ENCODE data around the gene CA11. TPM values are rescaled to one million over a fixed set of nuclear protein-coding genes. Genes with fewer than 3 reads are reported as not detected.
A peak's percentile ranks its signal among the peaks of the same experiment; 100 is the strongest.
"Not testable (repeated sequence)": the region's sequence is repeated elsewhere in the genome, so short reads cannot be mapped to it uniquely, and the experiment has no call there.

The CA11 gene
- total RNA-seq (2021; ENCODE audit: unreplicated experiment) (12.6 TPM), Bru-seq, nascent RNA (percentile 43 among the genes with signal in this experiment), BruChase-seq, experiment 1, labeled RNA remaining after a 2-hour chase (percentile 48 among the genes with signal in this experiment), BruChase-seq, experiment 2, labeled RNA remaining after a 6-hour chase (percentile 52 among the genes with signal in this experiment)
- polyA plus RNA-seq (2012; ENCODE audit: insufficient read length), result 18.7 TPM
- long read RNA-seq, partial matches to known transcripts, result 0 of 7 reads
- long read RNA-seq, other reads (novel, unspliced or antisense), result 3 of 7 reads

DNA sequence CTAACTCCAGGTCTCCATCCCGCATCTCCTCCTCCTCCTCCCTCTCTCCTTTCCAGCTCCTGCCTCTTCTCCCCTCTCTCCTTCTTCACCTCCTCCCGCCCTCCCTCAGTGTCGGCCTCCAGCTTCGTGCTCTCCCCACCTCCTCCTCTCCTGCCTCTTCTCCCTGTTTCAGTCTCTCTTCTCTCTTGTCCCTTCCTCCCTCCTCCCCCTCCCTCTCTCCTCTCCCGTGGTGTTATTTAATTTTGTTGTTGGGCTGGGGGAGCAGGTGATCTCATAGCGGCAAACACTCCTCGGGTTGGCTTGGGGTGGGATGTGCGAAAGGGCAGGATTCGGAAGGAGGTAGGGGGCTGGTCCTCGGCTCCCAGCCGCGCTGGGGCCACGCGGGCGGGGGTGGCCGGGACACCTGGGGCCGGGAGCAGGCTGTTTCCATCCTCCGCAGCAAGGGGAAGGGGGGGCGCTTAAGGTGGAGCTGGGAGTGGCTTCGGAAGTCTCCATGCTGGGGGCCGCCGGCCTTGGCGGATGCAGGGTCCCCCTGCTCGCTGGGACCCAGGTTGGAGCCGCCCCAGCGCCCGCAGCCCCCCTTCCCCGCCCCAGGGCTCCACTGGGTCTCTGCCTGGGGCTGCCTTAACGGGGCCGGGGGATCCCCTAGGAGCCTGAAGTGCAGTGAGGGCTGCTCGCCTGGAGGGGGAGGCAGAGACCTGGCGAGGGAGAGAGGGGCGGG, at the start of gene CA11:
CA11 (minus strand) TSS at position 187 of the 721 bp plus-strand sequence. CDS start 555 bp downstream, outside the sequence.
- no peak for DNase-seq (ENCODE audit: low read depth, low spot score)
- in situ Hi-C loops (cut with HindIII; ENCODE audit: low pct_unique_long_range_greater_than_20kb, low sequenced_read_pairs), result no loop called here
- Histone ChIP-seq H3K4me3 (ENCODE audit: low read depth in 2 of 2, low read length in 2 of 2) (peak within 1 kb of the TSS; percentile 53 to 69), H3K4me1 (ENCODE audit: control insufficient read depth, insufficient read depth, low read length) (peaks cover 2% of the 10 kb centered on the region; the same call in 1 of the 2 replicates), H3K36me3 (ENCODE audit: control insufficient read depth, insufficient read depth, low read length) (no peaks in the 10 kb centered on the region), H3K27me3 (ENCODE audit: control insufficient read depth, insufficient read depth, low read length) (no peaks in the 10 kb centered on the region), H3K27ac (ENCODE audit: low read length) (peak within 1 kb of the TSS; percentile 52), H3K9me3 (ENCODE audit: control insufficient read depth, insufficient read depth, low read depth, low read length) (no peaks in the 10 kb centered on the region)
- ChIA-PET POLR2A (interaction anchor here (0.6 kb wide), 1 partner anchor 15 kb away, joined by 3 read pairs; no protein-coding TSS in a partner anchor), CTCF (interaction anchor here (0.5 to 1.0 kb wide), 3 partner anchors 30 to 254 kb away, joined by 4 to 5 read pairs (median 4); no protein-coding TSS in a partner anchor)
- BruUV-seq (replicated peaks), result no TSS peak
- intact Hi-C loops (cut with micrococcal nuclease; ENCODE audit: unreplicated experiment), result no loop called here
- peak; percentile 90 for ATAC-seq
- TF ChIP-seq, protein P1, sequence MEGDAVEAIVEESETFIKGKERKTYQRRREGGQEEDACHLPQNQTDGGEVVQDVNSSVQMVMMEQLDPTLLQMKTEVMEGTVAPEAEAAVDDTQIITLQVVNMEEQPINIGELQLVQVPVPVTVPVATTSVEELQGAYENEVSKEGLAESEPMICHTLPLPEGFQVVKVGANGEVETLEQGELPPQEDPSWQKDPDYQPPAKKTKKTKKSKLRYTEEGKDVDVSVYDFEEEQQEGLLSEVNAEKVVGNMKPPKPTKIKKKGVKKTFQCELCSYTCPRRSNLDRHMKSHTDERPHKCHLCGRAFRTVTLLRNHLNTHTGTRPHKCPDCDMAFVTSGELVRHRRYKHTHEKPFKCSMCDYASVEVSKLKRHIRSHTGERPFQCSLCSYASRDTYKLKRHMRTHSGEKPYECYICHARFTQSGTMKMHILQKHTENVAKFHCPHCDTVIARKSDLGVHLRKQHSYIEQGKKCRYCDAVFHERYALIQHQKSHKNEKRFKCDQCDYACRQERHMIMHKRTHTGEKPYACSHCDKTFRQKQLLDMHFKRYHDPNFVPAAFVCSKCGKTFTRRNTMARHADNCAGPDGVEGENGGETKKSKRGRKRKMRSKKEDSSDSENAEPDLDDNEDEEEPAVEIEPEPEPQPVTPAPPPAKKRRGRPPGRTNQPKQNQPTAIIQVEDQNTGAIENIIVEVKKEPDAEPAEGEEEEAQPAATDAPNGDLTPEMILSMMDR (IDR thresholded peaks at IDR 0.05), result peak; percentile 88
- TF ChIP-seq TCF7L2 (IDR thresholded peaks at IDR 0.05; ENCODE audit: low read depth, low read length), result no peak

DNA sequence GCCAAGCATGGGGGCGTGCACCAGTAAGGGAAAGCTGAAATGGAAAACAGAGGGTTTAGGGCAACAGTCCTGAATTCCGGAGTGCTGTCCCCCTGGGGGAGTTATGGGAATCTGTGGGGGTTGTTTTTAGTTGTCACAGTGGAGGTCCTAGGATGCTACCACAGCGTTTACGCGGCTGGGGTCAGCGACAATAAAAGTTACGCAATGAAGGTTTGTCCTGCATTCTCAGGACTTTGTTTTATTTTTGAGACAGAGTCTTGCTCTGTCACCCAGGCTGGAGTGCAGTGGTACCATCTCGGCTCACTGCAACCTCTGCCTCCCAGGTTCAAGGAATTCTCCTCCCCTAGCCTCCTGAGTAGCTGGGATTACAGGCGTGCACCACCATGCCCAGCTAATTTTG, 47.6 kb upstream of the CA11 start:
- ATAC-seq; BruUV-seq (replicated peaks); H3K9me3 ChIP-seq (ENCODE audit: control insufficient read depth, insufficient read depth, low read depth, low read length); intact Hi-C loops (cut with micrococcal nuclease; ENCODE audit: unreplicated experiment); CTCF ChIA-PET; H3K4me3 ChIP-seq (ENCODE audit: low read depth in 2 of 2, low read length in 2 of 2); H3K4me1 ChIP-seq (ENCODE audit: control insufficient read depth, insufficient read depth, low read length); H3K27me3 ChIP-seq (ENCODE audit: control insufficient read depth, insufficient read depth, low read length); H3K36me3 ChIP-seq (ENCODE audit: control insufficient read depth, insufficient read depth, low read length); DNase-seq (ENCODE audit: low read depth, low spot score); POLR2A ChIA-PET; H3K27ac ChIP-seq (ENCODE audit: low read length); in situ Hi-C loops (cut with HindIII; ENCODE audit: low pct_unique_long_range_greater_than_20kb, low sequenced_read_pairs): not testable (repeated sequence)

DNA sequence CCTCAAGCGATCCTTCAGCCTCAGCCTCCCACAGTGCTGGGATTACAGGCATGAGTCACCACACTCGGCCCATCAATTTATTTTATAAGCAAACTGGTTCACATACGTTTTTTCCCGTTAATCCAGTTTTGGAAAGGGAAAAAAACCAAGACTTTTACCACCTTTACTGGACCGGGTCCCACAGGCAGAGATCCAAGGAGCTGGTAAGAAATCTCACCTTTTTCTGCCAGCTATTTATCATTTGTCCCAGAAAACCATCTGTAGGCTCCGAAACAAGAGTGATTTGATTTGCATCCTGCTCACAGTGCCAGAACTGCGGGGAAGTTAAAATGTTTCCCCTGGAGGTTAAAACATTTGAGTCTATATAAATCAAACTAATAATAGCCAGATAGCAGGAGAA, 43.5 kb upstream of the CA11 start:
- intact Hi-C loops (cut with micrococcal nuclease; ENCODE audit: unreplicated experiment), result no loop called here
- TF ChIP-seq TCF7L2 (IDR thresholded peaks at IDR 0.05; ENCODE audit: low read depth, low read length), result no peak
- TF ChIP-seq, protein P1 (IDR thresholded peaks at IDR 0.05), result no peak
- TF ChIP-seq POLR2AphosphoS5 (IDR thresholded peaks at IDR 0.05; ENCODE audit: low read depth, low read length), result no peak
- no peak for TF ChIP-seq SIN3A (IDR thresholded peaks at IDR 0.05; ENCODE audit: borderline replicate concordance, insufficient read depth, low read depth, low read length)
- TF ChIP-seq REST (IDR thresholded peaks at IDR 0.05; ENCODE audit: insufficient read depth in 1 of 2, low read depth in 2 of 2, low read length in 1 of 2), result no peak
- in situ Hi-C loops (cut with HindIII; ENCODE audit: low pct_unique_long_range_greater_than_20kb, low sequenced_read_pairs), result no loop called here
- no peaks in the 10 kb centered on the region for H3K27me3 ChIP-seq (ENCODE audit: control insufficient read depth, insufficient read depth, low read length)
- no peaks in the 10 kb centered on the region for H3K9me3 ChIP-seq (ENCODE audit: control insufficient read depth, insufficient read depth, low read depth, low read length)
- CTCF ChIA-PET, result no interaction called here
- no peaks in the 10 kb centered on the region for H3K36me3 ChIP-seq (ENCODE audit: control insufficient read depth, insufficient read depth, low read length)
- no peak overlapping the region for H3K27ac ChIP-seq (ENCODE audit: low read length)
- ATAC-seq (no peak), DNase-seq (ENCODE audit: low read depth, low spot score) (no peak)
- no peaks in the 10 kb centered on the region for H3K4me1 ChIP-seq (ENCODE audit: control insufficient read depth, insufficient read depth, low read length)
- POLR2A ChIA-PET, result no interaction called here
- no peak overlapping the region for H3K4me3 ChIP-seq (ENCODE audit: low read depth in 2 of 2, low read length in 2 of 2)
- BruUV-seq (replicated peaks), result no TSS peak
